SKM-1 (cell line): ENCODE measurements around the gene GPR153.
"Not testable (repeated sequence)": the region's sequence is repeated elsewhere in the genome, so short reads cannot be mapped to it uniquely, and the experiment has no call there.

Source experiments
- DNase-seq: peaks from one replicate; lab custom pipeline; 2025; ENCODE audit not compliant: unreplicated experiment; lab: John Stamatoyannopoulos, UW

Gene GPR153

DNA sequence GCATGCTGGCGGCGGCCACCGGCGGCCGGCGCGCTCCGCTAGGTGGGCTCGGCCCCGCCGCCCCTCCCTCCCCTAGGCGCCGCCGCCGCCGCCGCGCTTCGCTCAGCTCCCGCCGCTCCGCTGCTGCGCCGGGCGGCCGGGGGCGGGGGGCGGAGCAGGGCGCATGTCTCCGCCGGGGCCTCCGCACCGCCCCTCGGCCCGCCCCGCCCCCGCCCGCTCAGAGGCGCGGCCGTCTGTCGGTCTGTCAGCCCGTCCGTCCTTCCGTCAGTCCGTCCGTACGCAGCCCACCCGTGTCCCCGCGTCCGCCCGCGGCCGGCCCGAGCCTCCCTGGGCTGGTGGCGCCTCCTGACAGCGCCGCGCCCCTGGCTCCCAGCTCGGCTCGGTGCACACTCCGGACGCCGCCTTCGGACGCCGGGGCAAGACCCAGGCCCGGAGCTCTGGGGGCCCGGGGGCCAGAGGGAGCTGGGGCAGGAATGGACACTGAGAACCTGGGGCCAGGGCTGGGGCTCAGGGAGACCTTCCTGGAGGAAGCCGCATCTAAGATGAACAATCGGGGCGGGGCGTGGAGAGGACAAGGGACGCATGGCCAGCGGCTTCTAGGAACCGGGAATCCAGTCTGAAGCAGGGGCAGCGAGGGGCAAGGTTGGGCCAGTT lies at the start of gene GPR153:
TSS of gene GPR153 (minus strand) at position 138 of the 654 bp plus-strand sequence. CDS start 6,193 bp downstream, outside the sequence.
- DNase-seq: no peak

GRCh38 chr1:6310116-6310848 lies 49.4 kb upstream of the GPR153 start:
- no peak for DNase-seq

GRCh38 chr1:6309564-6309963 lies 48.7 kb upstream of the GPR153 start:
- DNase-seq: no peak

DNA sequence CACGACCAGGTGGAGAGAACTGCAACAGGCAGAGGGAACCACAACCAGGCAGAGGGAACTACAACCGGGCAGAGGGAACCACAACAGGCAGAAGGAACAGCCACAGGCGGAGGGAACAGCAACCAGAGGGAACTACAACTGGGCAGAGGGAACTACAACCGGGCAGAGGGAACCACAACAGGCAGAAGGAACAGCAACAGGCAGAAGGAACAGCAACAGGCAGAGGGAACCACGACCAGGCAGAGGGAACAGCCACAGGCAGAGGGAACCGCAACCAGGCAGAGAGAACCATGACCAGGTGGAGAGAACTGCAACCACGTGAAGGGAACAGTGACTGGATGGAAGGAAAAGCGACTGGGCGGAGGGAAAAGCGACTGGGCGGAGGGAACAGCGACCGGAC lies 47.6 kb upstream of the GPR153 start:
- DNase-seq: no peak

DNA sequence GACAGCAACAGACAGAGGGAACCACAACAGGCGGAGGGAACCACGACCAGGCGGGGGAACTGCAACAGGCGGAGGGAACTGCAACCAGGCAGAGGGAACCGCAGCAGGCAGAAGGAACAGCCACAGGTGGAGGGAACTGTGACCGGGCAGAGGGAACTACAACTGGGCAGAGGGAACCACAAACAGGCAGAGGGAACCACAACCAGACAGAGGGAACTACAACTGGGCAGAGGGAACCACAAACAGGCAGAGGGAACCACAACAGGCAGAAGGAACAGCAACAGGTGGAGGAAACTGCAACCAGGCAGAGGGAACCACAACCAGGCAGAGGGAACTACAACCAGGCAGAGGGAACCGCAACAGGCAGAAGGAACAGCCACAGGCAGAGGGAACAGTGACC lies 46.8 kb upstream of the GPR153 start:
- DNase-seq: not testable (repeated sequence)

DNA sequence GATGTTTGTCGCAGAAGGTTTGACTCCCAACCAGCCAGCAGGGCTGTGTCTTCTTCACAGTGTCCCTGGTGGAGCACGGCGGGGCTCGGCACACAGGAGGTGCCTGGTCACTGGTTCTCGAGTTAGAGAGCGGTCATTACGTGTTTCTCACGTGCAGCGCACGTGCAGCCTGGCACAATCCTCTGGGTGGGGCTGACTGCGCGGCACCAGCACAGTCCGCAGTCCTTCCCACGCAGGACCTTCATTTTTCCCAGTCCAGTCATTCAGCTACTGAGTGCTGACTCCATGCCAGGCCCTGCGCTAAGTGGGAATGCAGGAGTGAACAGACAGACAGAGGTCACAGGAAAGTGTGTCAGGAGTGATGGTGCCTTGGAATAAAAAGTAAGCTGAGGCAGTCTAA lies 46.2 kb upstream of the GPR153 start:
- no peak for DNase-seq

DNA sequence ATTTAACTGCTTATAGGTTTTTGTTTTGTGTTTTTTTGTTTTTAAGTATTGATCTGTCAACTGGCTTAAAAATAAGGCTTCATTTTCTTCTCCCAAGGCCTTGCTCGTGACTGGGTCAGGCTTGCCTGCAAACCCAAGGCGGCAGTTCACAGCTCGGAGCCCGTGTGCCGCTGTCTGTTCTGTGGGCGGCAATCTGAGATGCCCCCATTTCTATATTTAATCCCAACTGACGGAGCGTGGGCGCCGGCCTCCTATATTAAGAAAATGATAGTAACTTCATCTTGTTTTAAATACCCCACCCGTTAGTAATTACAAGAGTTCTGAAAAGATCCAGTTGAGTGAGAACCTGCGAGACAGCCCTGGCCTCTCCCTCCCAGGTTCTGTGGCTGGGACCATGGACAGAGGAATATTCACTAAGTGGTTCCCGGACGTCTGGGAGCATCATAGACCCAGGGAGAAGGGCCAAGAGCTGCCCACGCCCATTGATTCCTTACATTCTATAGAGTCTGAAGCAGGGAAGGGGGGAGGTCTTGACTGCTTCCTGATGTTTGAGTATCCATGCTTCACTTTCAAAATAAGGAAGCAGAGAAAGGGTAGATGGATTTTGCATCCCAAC lies 42.6 kb upstream of the GPR153 start:
- no peak for DNase-seq

- no peak for DNase-seq
Observed at GRCh38 chr1:6302568-6302967, 41.7 kb upstream of the GPR153 start.

- DNase-seq: no peak
Observed at GRCh38 chr1:6301526-6301925, 40.6 kb upstream of the GPR153 start.

GRCh38 chr1:6300342-6301048 lies 39.6 kb upstream of the GPR153 start:
- DNase-seq: no peak

- no peak for DNase-seq
Observed at GRCh38 chr1:6299557-6300165, 38.8 kb upstream of the GPR153 start.

GRCh38 chr1:6298940-6299465 lies 38.1 kb upstream of the GPR153 start:
- DNase-seq: no peak

GRCh38 chr1:6298530-6298929 lies 37.6 kb upstream of the GPR153 start:
- no peak for DNase-seq

DNA sequence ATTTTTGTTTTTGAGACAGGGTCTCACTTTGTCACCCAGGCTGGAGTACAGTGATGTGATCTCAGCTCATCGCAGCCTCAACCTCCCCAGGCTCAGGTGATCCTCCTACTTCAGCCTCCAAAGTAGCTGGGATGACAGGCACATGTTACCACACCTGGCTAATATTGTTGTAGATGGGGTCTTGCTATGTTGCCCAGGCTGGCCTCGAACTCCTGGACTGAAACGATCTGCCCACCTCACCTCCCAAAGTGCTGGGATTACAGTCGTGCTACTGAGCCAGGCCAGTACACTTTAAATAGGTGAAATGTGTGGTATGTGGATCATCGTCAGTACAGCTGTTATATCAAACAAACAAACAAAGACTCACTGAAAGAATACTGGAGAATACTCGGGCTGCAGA lies 35.0 kb upstream of the GPR153 start:
- no peak for DNase-seq

DNA sequence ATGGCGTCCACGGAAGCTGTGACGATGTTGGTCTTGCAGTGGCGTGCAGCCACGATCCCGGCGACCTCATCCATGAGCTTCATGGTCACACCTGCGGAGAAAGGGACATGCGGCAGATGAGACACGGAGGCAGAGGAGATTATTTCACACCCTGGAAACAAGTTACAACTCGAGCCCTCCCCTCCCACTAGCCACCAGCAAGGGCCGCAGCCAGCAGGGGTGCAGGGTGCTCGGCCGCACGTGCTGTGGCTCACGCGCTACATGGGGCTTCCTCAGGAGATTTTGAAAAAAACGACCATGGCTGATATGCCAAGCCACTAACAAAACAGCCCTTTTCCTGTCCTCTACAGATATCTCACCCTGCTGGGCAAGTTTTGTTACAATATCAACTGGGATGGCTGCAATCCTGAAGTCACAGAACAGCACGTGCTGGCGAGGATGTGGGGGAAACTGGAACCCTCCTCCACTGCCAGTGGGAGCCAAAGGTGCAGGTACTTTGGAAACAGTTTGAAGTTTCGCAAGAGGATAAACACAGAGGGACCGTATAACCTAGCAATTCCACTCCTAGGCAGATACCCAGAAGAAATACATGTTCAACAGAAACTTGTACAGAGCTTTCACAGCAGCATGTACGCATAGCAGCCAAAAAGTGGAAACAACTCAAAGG lies 34.1 kb upstream of the GPR153 start:
- DNase-seq: no peak

DNA sequence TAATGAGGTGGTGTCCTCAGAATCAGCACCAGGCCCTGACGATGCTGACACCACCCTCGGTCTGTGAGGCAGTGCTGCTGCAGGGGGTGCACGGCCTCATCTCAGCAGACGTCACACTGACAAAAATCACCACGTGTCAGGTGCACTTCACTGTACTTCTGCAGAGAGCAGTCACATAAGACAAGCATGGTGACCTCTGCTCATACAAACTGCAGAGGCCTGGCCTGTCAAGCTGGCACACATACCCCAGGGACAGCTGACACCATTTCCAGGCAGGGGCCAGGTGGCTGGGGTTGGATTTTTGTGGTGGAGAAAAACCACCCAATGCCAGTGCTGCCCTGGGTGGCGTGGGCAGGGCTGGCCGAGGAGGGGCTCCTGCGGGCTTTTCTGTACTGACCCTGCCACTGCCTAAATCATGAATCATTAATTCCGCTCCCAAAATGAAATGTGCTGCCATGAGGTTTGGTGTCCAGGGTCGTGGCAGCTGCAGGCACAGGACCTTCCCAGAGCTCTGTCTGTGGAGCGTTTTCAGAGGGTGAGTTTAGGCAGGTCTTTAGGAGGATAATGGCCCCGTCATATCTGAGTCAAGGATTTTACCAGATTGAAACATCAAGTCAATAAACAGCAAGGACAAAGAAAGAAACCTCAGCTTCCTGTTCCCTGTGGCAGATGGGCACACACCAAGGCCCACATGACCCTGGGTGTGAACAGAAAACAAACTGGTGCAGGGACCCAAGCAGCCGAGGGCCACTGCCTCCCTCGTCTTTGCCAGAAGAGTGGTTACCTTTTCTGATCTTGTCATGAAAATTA lies 33.4 kb upstream of the GPR153 start:
- no peak for DNase-seq

DNA sequence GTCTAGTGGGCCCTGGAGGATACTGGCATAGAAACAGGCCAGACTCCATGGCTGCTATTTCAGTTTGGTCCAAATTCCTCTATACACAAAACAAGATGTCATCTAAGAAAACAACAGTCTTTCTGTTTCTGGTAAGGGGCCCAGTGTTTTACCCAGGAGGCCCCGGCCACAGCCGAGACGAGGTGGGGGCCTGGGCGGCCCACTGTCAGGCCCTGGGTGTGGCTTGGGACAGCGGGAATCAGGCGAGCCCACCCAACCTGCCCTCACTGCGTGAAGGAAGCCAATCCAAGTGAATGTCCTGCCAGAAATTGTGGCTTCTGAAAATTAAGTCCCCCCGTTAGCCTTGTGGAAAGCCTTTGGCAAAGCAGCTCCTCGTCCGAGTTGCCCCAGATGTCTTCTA lies 31.2 kb upstream of the GPR153 start:
- no peak for DNase-seq

GRCh38 chr1:6288665-6289064 lies 27.8 kb upstream of the GPR153 start:
- no peak for DNase-seq

- no peak for DNase-seq
Observed at GRCh38 chr1:6288026-6288425, 27.1 kb upstream of the GPR153 start.

DNA sequence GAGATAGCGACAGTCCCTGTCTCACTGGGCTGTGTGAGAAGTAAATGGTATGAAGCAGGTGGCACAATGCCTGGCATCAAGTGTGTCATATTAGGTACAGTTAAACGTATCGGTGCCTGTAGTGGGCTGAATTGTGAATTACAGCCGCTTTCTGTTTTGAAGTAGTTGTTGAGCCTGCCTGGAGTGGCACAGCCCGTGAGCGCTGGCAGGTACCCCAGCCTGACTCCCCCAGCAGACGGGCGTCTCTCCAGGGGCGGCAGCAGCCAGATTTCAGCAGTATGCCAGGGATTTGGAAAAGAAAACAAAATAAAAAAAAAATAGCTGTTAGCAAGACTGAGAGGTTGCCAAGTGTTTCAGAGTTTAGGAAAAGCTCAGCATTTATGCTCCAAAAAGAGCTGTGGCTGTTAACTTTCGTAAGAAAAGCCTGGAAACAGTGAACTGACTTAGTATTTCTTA lies 26.6 kb upstream of the GPR153 start:
- DNase-seq: no peak
